Mesenteric fat pad (tissue), 1 donor: ENCODE measurements around the gene LPIN2. TPM values are rescaled to one million over a fixed set of nuclear protein-coding genes. Genes with fewer than 3 reads are reported as not detected.

Source experiments
- DNase-seq: peaks from one replicate; pipeline ENCODE4 v3.0.0-alpha.2; 2020; ENCODE audit warnings: low spot score
- total RNA-seq: library from RNA; stranded (reverse); fragmentation: NEBNext Ultra II Directional; extraction: Animal tissue kit (Norgen Biotek cat#: 25700); gene quantifications from one replicate; pipeline ENCODE4 v1.2.1, GENCODE V29; 2021
- donor health status: DM: yes; HTN: yes; CAD: no.

The LPIN2 gene
- total RNA-seq, 1 donor from 2014 or later = 29.0 TPM

DNA sequence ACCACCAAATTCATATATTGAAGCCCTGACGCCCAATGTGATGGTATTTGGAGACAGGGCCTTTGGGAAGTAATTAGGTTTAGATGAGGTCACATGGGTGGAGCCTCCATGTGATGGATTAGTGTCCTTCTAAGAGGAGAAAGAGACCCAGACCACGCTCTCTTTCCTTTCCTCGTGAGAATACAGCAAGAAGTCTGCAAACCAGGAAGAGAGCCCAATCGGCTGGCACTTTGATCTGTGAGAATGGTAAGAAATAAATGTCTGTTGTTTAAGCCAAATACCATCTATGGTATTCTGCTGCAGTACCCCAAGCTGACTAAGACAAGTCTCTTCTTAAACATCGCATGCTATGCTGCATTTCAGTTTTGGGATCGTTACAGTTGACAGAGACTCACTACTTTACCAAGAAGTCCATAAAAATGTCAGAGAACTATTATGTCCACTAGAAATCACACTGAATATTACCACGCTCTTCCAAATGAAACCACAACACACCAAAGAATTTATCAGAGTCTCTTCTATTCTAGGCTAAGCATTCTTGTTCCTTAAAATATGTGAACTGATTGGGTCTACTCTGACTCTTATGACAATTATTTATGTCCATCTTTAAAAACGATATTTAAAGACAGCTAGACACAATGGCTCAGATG lies 48.5 kb downstream of the LPIN2 start:
- DNase-seq = no peak

Other genes starting within 250 kb of the LPIN2 start
- 37.2 TPM for gene EMILIN2, start 166.1 kb downstream of the LPIN2 start, total RNA-seq
- 3.9 TPM for gene MYOM1, start 206.8 kb upstream of the LPIN2 start, total RNA-seq
- gene MYL12A, start 234.7 kb upstream of the LPIN2 start, total RNA-seq = 460 TPM
- gene MYL12B, start 249.0 kb upstream of the LPIN2 start, total RNA-seq = 291 TPM